ENCODE data around the gene KCTD10. TPM values are rescaled to one million over a fixed set of nuclear protein-coding genes. Genes with fewer than 3 reads are reported as not detected.

Gene KCTD10
- total RNA-seq, 1 donor from 2014 or later, result 54.4 TPM

GRCh38 chr12:109491671-109492070 is 14.6 kb upstream of the KCTD10 start:
- DNase-seq (ENCODE audit: low spot score), result no peak
- Mint-ChIP-seq H3K27ac (no peak overlapping the region), H3K4me3 (ENCODE audit: low read depth) (no peak overlapping the region), H3K9me3 (no peaks in the 10 kb centered on the region), H3K4me1 (ENCODE audit: low read depth) (peaks cover 5% of the 10 kb centered on the region), H3K27me3 (ENCODE audit: low read depth) (no peaks in the 10 kb centered on the region), H3K36me3 (ENCODE audit: low read depth) (peaks cover 42% of the 10 kb centered on the region)
- intact Hi-C loops (cut with micrococcal nuclease), result no loop called here

GRCh38 chr12:109489955-109490565 is 13.0 kb upstream of the KCTD10 start:
- Mint-ChIP-seq H3K27ac (no peak overlapping the region), H3K36me3 (ENCODE audit: low read depth) (peaks cover 37% of the 10 kb centered on the region), H3K27me3 (ENCODE audit: low read depth) (no peaks in the 10 kb centered on the region), H3K9me3 (no peaks in the 10 kb centered on the region), H3K4me3 (ENCODE audit: low read depth) (no peak overlapping the region), H3K4me1 (ENCODE audit: low read depth) (peaks cover 3% of the 10 kb centered on the region)
- intact Hi-C loops (cut with micrococcal nuclease), result no loop called here
- no peak for DNase-seq (ENCODE audit: low spot score)

- Mint-ChIP-seq H3K9me3 (no peaks in the 10 kb centered on the region), H3K4me1 (ENCODE audit: low read depth) (no peaks in the 10 kb centered on the region), H3K27ac (no peak overlapping the region), H3K36me3 (ENCODE audit: low read depth) (peaks cover 43% of the 10 kb centered on the region), H3K27me3 (ENCODE audit: low read depth) (no peaks in the 10 kb centered on the region), H3K4me3 (ENCODE audit: low read depth) (no peak overlapping the region)
- intact Hi-C loops (cut with micrococcal nuclease), result no loop called here
- no peak for DNase-seq (ENCODE audit: low spot score)
Measured at GRCh38 chr12:109489016-109489954, 12.2 kb upstream of the KCTD10 start.

GRCh38 chr12:109488051-109488665 is 11.1 kb upstream of the KCTD10 start:
- peaks cover 47% of the 10 kb centered on the region for H3K36me3 Mint-ChIP-seq (ENCODE audit: low read depth)
- H3K4me1 Mint-ChIP-seq (ENCODE audit: low read depth), result no peaks in the 10 kb centered on the region
- no peak for DNase-seq (ENCODE audit: low spot score)

GRCh38 chr12:109487181-109488050 is 10.3 kb upstream of the KCTD10 start:
- peaks cover 47% of the 10 kb centered on the region for H3K36me3 Mint-ChIP-seq (ENCODE audit: low read depth)
- intact Hi-C loops (cut with micrococcal nuclease), result no loop called here
- H3K27ac Mint-ChIP-seq, result no peak overlapping the region
- H3K9me3 Mint-ChIP-seq, result no peaks in the 10 kb centered on the region
- H3K27me3 Mint-ChIP-seq (ENCODE audit: low read depth), result no peaks in the 10 kb centered on the region
- H3K4me1 Mint-ChIP-seq (ENCODE audit: low read depth), result no peaks in the 10 kb centered on the region
- no peak overlapping the region for H3K4me3 Mint-ChIP-seq (ENCODE audit: low read depth)
- no peak for DNase-seq (ENCODE audit: low spot score)

More at GRCh38 chr12:109488051-109488665, 11.1 kb upstream of the KCTD10 start:
- H3K9me3 Mint-ChIP-seq, result no peaks in the 10 kb centered on the region
- intact Hi-C loops (cut with micrococcal nuclease), result no loop called here
- H3K27me3 Mint-ChIP-seq (ENCODE audit: low read depth), result no peaks in the 10 kb centered on the region
- H3K4me3 Mint-ChIP-seq (ENCODE audit: low read depth), result no peak overlapping the region
- no peak overlapping the region for H3K27ac Mint-ChIP-seq

GRCh38 chr12:109485201-109485600 is 8.1 kb upstream of the KCTD10 start:
- Mint-ChIP-seq H3K9me3 (no peaks in the 10 kb centered on the region), H3K27me3 (ENCODE audit: low read depth) (no peaks in the 10 kb centered on the region), H3K4me1 (ENCODE audit: low read depth) (no peaks in the 10 kb centered on the region), H3K36me3 (ENCODE audit: low read depth) (peaks cover 44% of the 10 kb centered on the region), H3K4me3 (ENCODE audit: low read depth) (no peak overlapping the region), H3K27ac (no peak overlapping the region)
- DNase-seq (ENCODE audit: low spot score), result no peak
- intact Hi-C loops (cut with micrococcal nuclease), result no loop called here

- Mint-ChIP-seq H3K9me3 (no peaks in the 10 kb centered on the region), H3K36me3 (ENCODE audit: low read depth) (peaks cover 29% of the 10 kb centered on the region), H3K27ac (no peak overlapping the region), H3K27me3 (ENCODE audit: low read depth) (no peaks in the 10 kb centered on the region), H3K4me3 (ENCODE audit: low read depth) (no peak overlapping the region), H3K4me1 (ENCODE audit: low read depth) (peaks cover 12% of the 10 kb centered on the region)
- intact Hi-C loops (cut with micrococcal nuclease), result no loop called here
- no peak for DNase-seq (ENCODE audit: low spot score)
Measured at GRCh38 chr12:109483346-109483745, 6.2 kb upstream of the KCTD10 start.

GRCh38 chr12:109482894-109483293 is 5.8 kb upstream of the KCTD10 start:
- Mint-ChIP-seq H3K9me3 (no peaks in the 10 kb centered on the region), H3K4me1 (ENCODE audit: low read depth) (peaks cover 12% of the 10 kb centered on the region), H3K27me3 (ENCODE audit: low read depth) (no peaks in the 10 kb centered on the region), H3K27ac (no peak overlapping the region), H3K36me3 (ENCODE audit: low read depth) (peaks cover 27% of the 10 kb centered on the region), H3K4me3 (ENCODE audit: low read depth) (no peak overlapping the region)
- intact Hi-C loops (cut with micrococcal nuclease), result no loop called here
- DNase-seq (ENCODE audit: low spot score), result no peak

- Mint-ChIP-seq H3K9me3 (no peaks in the 10 kb centered on the region), H3K36me3 (ENCODE audit: low read depth) (peaks cover 24% of the 10 kb centered on the region), H3K27me3 (ENCODE audit: low read depth) (no peaks in the 10 kb centered on the region), H3K4me3 (ENCODE audit: low read depth) (no peak overlapping the region), H3K4me1 (ENCODE audit: low read depth) (peaks cover 12% of the 10 kb centered on the region), H3K27ac (no peak overlapping the region)
- intact Hi-C loops (cut with micrococcal nuclease), result no loop called here
- no peak for DNase-seq (ENCODE audit: low spot score)
Measured at GRCh38 chr12:109482491-109482890, 5.4 kb upstream of the KCTD10 start.

- no peaks in the 10 kb centered on the region for H3K27me3 Mint-ChIP-seq (ENCODE audit: low read depth)
- no peak overlapping the region for H3K27ac Mint-ChIP-seq
- H3K36me3 Mint-ChIP-seq (ENCODE audit: low read depth), result peaks cover 30% of the 10 kb centered on the region
- intact Hi-C loops (cut with micrococcal nuclease), result no loop called here
- H3K4me1 Mint-ChIP-seq (ENCODE audit: low read depth), result peaks cover 14% of the 10 kb centered on the region
- DNase-seq (ENCODE audit: low spot score), result no peak
- H3K4me3 Mint-ChIP-seq (ENCODE audit: low read depth), result no peak overlapping the region
- H3K9me3 Mint-ChIP-seq, result no peaks in the 10 kb centered on the region
Measured at GRCh38 chr12:109481863-109482262, 4.8 kb upstream of the KCTD10 start.

GRCh38 chr12:109480356-109480755 is 3.3 kb upstream of the KCTD10 start:
- DNase-seq (ENCODE audit: low spot score), result no peak
- H3K4me3 Mint-ChIP-seq (ENCODE audit: low read depth), result no peak overlapping the region
- peaks cover 29% of the 10 kb centered on the region for H3K36me3 Mint-ChIP-seq (ENCODE audit: low read depth)
- H3K27me3 Mint-ChIP-seq (ENCODE audit: low read depth), result no peaks in the 10 kb centered on the region
- H3K27ac Mint-ChIP-seq, result no peak overlapping the region
- no peaks in the 10 kb centered on the region for H3K9me3 Mint-ChIP-seq
- peaks cover 26% of the 10 kb centered on the region for H3K4me1 Mint-ChIP-seq (ENCODE audit: low read depth)
- intact Hi-C loops (cut with micrococcal nuclease), result no loop called here

- no peaks in the 10 kb centered on the region for H3K27me3 Mint-ChIP-seq (ENCODE audit: low read depth)
- no peaks in the 10 kb centered on the region for H3K9me3 Mint-ChIP-seq
Measured at GRCh38 chr12:109479761-109480160, 2.7 kb upstream of the KCTD10 start.

More at GRCh38 chr12:109479761-109480160, 2.7 kb upstream of the KCTD10 start:
- H3K36me3 Mint-ChIP-seq (ENCODE audit: low read depth), result peaks cover 23% of the 10 kb centered on the region
- DNase-seq (ENCODE audit: low spot score), result no peak
- no peak overlapping the region for H3K4me3 Mint-ChIP-seq (ENCODE audit: low read depth)
- no peak overlapping the region for H3K27ac Mint-ChIP-seq
- intact Hi-C loops (cut with micrococcal nuclease), result loop anchor here (5.0 kb wide), 1 partner anchor 47 kb away; no protein-coding TSS in a partner anchor
- peaks cover 27% of the 10 kb centered on the region for H3K4me1 Mint-ChIP-seq (ENCODE audit: low read depth)

Data from activated T-helper 2 cell treated with anti-CD3 and anti-CD28 coated beads, Interferon-gamma antibody, Interleukin-2, Interleukin-4, amounts not matched to agents 10 μg/mL and 5 μg/mL and 100 μg/mL, durations not matched to agents 14 hours and 24 hours and 36 hours (primary cell).